Endothelial cell of umbilical vein (primary cell): Measurements from ENCODE around the gene SCAMP5. TPM values are rescaled to one million over a fixed set of nuclear protein-coding genes. Genes with fewer than 3 reads are reported as not detected.
A peak's percentile ranks its signal among the peaks of the same experiment; 100 is the strongest.

Source experiments
- BruUV-seq: library from RNA; stranded (reverse); fragments of 400-500 nt; replicated peaks from 2 replicates; lab custom pipeline; 2021; lab: Mats Ljungman, UMichigan
- CTCF ChIA-PET: fragments of 300-600, 350-600 bp; sonication (Branson Sonifier 250); formaldehyde crosslinking; loops from one replicate; lab custom pipeline; 2021; ENCODE audit warnings: antibody characterized with exemption, inconsistent platforms; lab: Charles Lee
- POLR2A ChIA-PET: fragments of 300-600, 350-600 bp; sonication (Branson Sonifier 250); formaldehyde crosslinking; loops from one replicate; lab custom pipeline; 2021; ENCODE audit warnings: antibody characterized with exemption, inconsistent platforms; lab: Charles Lee
- DNase-seq: peaks from one replicate; pipeline ENCODE4 v3.0.0-alpha.2; 2011; ENCODE audit warnings: low read depth, low spot score
- FAIRE-seq: peaks from 2 replicates; lab custom pipeline; 2011; peaks lifted over from hg19 to GRCh38; lab: Jason Lieb, UNC
- H2AFZ ChIP-seq: 2 replicates; pipeline ENCODE4 v1.6.0; 2012; ENCODE audit warnings: low read depth, low read length, control low read depth, inconsistent platforms
- H3K27ac ChIP-seq: 2 replicates; pipeline ENCODE4 v1.5.1; 2011; ENCODE audit warnings: low read depth, mild to moderate bottlenecking, control low read depth, low read length, moderate library complexity; ENCODE audit not compliant: insufficient read depth
- H3K27me3 ChIP-seq, 2 experiments: 2 replicates each; pipeline versions ENCODE4 v1.6.0 to v1.6.1; 2011; ENCODE audit warnings: low read length in 2 of 2, mixed read lengths in 1 of 2; ENCODE audit not compliant: control insufficient read depth in 2 of 2, insufficient read depth in 2 of 2
- H3K36me3 ChIP-seq, 2 experiments: 2 replicates in 1 of 2; 3 replicates in 1 of 2; pipeline ENCODE4 v1.5.1; 2011; ENCODE audit warnings: low read length in 2 of 2, mild to moderate bottlenecking in 1 of 2, moderate library complexity in 1 of 2; ENCODE audit not compliant: control insufficient read depth in 2 of 2, insufficient read depth in 2 of 2; ENCODE audit errors: extremely low read depth in 1 of 2
- H3K4me1 ChIP-seq: 3 replicates; pipeline ENCODE4 v1.5.1; 2011; ENCODE audit warnings: mild to moderate bottlenecking, low read length; ENCODE audit not compliant: control insufficient read depth, insufficient read depth; ENCODE audit errors: extremely low read depth
- H3K4me2 ChIP-seq: 2 replicates; pipeline ENCODE4 v1.6.1; 2011; ENCODE audit warnings: low read length, control low read depth, mixed read lengths; ENCODE audit not compliant: insufficient read depth
- H3K4me3 ChIP-seq, 3 experiments: fragments of 200-600 bp in 1 of 3; sonication (generic), shearing (Covaris generic) in 1 of 3; replicated peaks in 1 of 3; 2 replicates each; pipeline ENCODE4 v1.5.1; 2011 to 2016; ENCODE audit warnings: control low read depth in 3 of 3, low read length in 3 of 3, mild to moderate bottlenecking in 2 of 3, inconsistent platforms in 1 of 3, low read depth in 1 of 3, moderate library complexity in 1 of 3; ENCODE audit not compliant: insufficient read depth in 1 of 3
- H3K79me2 ChIP-seq: 2 replicates; pipeline ENCODE4 v1.6.0; 2012; ENCODE audit warnings: low read length, inconsistent platforms; ENCODE audit not compliant: control insufficient read depth, insufficient read depth
- H3K9ac ChIP-seq: replicated peaks from 2 replicates; pipeline ENCODE3; 2011; ENCODE audit warnings: low read length, control low read depth; ENCODE audit not compliant: insufficient read depth; ENCODE audit errors: extremely low read depth
- H3K9me1 ChIP-seq: replicated peaks from 3 replicates; pipeline ENCODE4 v1.6.0; 2011; ENCODE audit warnings: mild to moderate bottlenecking, low read length; ENCODE audit not compliant: control insufficient read depth, insufficient read depth; ENCODE audit errors: extremely low read depth
- H3K9me3 ChIP-seq: replicated peaks from 2 replicates; pipeline ENCODE4 v1.5.1; 2012; ENCODE audit warnings: low read length, inconsistent platforms; ENCODE audit not compliant: control insufficient read depth, insufficient read depth
- H4K20me1 ChIP-seq: replicated peaks from 2 replicates; pipeline ENCODE3; 2011; ENCODE audit warnings: mild to moderate bottlenecking, low read length; ENCODE audit not compliant: control insufficient read depth, insufficient read depth; ENCODE audit errors: extremely low read depth
- EZH2 ChIP-seq: IDR thresholded peaks from 2 replicates; pipeline ENCODE4 v1.6.1; 2012; ENCODE audit warnings: borderline replicate concordance, low read depth, mild to moderate bottlenecking, moderate library complexity, low read length, inconsistent platforms; ENCODE audit not compliant: severe bottlenecking
- FOS ChIP-seq: IDR thresholded peaks from 2 replicates; pipeline ENCODE4 v1.6.1; 2011; ENCODE audit warnings: mild to moderate bottlenecking, low read length, moderate library complexity, borderline replicate concordance; ENCODE audit not compliant: insufficient read depth
- GATA2 ChIP-seq: IDR thresholded peaks from 2 replicates; pipeline ENCODE4 v1.7.0; 2011; ENCODE audit warnings: low read depth, mild to moderate bottlenecking, moderate library complexity, mixed read lengths, low read length; ENCODE audit not compliant: insufficient read length, insufficient read depth
- JUN ChIP-seq: IDR thresholded peaks from 2 replicates; pipeline ENCODE4 v1.6.1; 2011; ENCODE audit warnings: borderline replicate concordance, low read depth; ENCODE audit not compliant: insufficient read length, insufficient read depth
- MYC ChIP-seq: IDR thresholded peaks from one replicate; pipeline ENCODE4 v1.6.1; 2011; ENCODE audit warnings: mild to moderate bottlenecking, low read depth, low read length
- POLR2A ChIP-seq: IDR thresholded peaks from 2 replicates; pipeline ENCODE4 v1.6.1; 2012; ENCODE audit warnings: low read depth, mild to moderate bottlenecking, control low read depth, low read length
- POLR2AphosphoS5 ChIP-seq: IDR thresholded peaks from 2 replicates; pipeline ENCODE4 v1.6.1; 2012; ENCODE audit warnings: low read depth, mild to moderate bottlenecking, control low read depth, low read length, moderate library complexity; ENCODE audit not compliant: insufficient read depth
- dilution Hi-C: fragments of 300-500 bp; cut with MboI; formaldehyde crosslinking; loops from one replicate; pipeline ENCODE4 v1.15.0; 2019; ENCODE audit warnings: low sequenced_read_pairs; ENCODE audit not compliant: extremely low pct_ligation_motif_present
- intact Hi-C: fragments of 100-400 bp; cut with micrococcal nuclease; formaldehyde crosslinking; loops from one replicate; pipeline ENCODE4 v1.10.0; 2022
- polyA plus RNA-seq, 4 experiments: library from polyadenylated mRNA; depleted of rRNA in 3 of 4; stranded (reverse) in 3 of 4; unstranded in 1 of 4; fragments of >200 nt; gene quantifications; 2 replicates each; pipeline versions ENCODE4 v1.2.1 to v1.2.3, GENCODE V29; 2011 to 2012; ENCODE audit warnings: missing spikeins in 1 of 4
- total RNA-seq: library from RNA; stranded (reverse); gene quantifications from 2 replicates; pipeline ENCODE4 v1.2.3, GENCODE V29; 2021
- TF ChIP-seq, protein P1 (sequence below), 2 donors: IDR thresholded peaks; 1 replicate in 1 of 2; 2 replicates in 1 of 2; pipeline ENCODE4 v1.5.1; 2011; ENCODE audit warnings: low read length in 2 of 2, mild to moderate bottlenecking in 2 of 2, moderate library complexity in 2 of 2, control low read depth in 1 of 2, inconsistent platforms in 1 of 2, low read depth in 1 of 2; ENCODE audit not compliant: insufficient read depth in 1 of 2; ENCODE audit errors: extremely low read depth in 1 of 2
- TF ChIP-seq, protein P2 (sequence below): IDR thresholded peaks from 2 replicates; pipeline ENCODE4 v1.6.1; 2011; ENCODE audit not compliant: insufficient read depth, insufficient read length

The SCAMP5 gene
- total and polyA plus RNA-seq, 2 donors (not counting 3 experiments of a cell fraction or from before 2014, with no cell fraction given), result 1.9 to 6.2 TPM

DNA sequence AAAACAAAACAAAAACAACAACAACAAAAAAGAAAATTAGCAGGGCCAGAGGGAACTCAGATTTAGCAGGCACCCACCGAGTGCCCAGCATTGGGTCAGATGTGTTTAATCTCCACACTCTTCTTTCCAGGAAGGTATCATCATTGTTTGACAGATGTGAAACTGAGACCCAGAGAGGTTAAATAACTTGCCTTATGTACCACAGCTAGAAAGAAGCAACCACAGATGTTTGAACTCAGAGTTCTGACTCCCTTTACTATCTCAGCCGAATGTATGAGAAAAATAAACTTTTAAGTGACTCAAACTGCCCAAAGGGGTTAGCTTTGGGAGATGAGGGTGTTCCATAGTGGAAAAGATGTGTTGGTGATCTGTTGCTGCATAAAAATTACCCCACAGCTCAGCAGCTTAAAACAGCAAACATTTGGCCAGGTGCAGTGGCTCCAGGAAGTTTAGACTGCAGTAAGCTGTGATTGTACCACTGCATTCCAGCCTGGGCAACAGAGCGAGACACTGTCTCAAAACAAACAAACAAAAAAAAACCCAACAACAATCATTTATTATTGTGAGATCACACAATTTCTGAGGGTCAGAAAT, 34.3 kb upstream of the SCAMP5 start:
- Histone ChIP-seq H3K27ac (peak overlapping the region; percentile 68), H3K79me2 (peaks cover under 1% of the 10 kb centered on the region), H3K4me2 (peak overlapping the region; percentile 54), H3K27me3 (peaks cover 0 to 3% of the 10 kb centered on the region in 2 experiments), H3K9me1 (no peaks in the 10 kb centered on the region), H3K9ac (peak overlapping the region; percentile 65), H4K20me1 (no peaks in the 10 kb centered on the region), H3K36me3 (no peaks in the 10 kb centered on the region), H3K4me3 (no peak overlapping the region), H3K4me1 (peaks cover 55% of the 10 kb centered on the region), H3K9me3 (no peaks in the 10 kb centered on the region), H2AFZ (peak overlapping the region; percentile 52)
- intact Hi-C loops (loop anchor here (1.0 to 5.0 kb wide), 2 partner anchors 27 to 491 kb away; partner anchors contain the start of gene SIN3A), dilution Hi-C loops (no loop called here)
- POLR2A ChIA-PET, result interaction anchor here (0.6 kb wide), 1 partner anchor 10 kb away, joined by 4 read pairs; no protein-coding TSS in a partner anchor
- no peak for DNase-seq
- TF ChIP-seq EZH2 (no peak), JUN (no peak), MYC (no peak), FOS (no peak), POLR2A (no peak), GATA2 (no peak), POLR2AphosphoS5 (no peak)
- TF ChIP-seq, protein P1, sequence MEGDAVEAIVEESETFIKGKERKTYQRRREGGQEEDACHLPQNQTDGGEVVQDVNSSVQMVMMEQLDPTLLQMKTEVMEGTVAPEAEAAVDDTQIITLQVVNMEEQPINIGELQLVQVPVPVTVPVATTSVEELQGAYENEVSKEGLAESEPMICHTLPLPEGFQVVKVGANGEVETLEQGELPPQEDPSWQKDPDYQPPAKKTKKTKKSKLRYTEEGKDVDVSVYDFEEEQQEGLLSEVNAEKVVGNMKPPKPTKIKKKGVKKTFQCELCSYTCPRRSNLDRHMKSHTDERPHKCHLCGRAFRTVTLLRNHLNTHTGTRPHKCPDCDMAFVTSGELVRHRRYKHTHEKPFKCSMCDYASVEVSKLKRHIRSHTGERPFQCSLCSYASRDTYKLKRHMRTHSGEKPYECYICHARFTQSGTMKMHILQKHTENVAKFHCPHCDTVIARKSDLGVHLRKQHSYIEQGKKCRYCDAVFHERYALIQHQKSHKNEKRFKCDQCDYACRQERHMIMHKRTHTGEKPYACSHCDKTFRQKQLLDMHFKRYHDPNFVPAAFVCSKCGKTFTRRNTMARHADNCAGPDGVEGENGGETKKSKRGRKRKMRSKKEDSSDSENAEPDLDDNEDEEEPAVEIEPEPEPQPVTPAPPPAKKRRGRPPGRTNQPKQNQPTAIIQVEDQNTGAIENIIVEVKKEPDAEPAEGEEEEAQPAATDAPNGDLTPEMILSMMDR (IDR thresholded peaks at IDR 0.05; ENCODE audit: extremely low read depth in 1 of 2, insufficient read depth in 1 of 2, low read depth in 1 of 2, low read length in 2 of 2), result no peak
- TF ChIP-seq, protein P2, sequence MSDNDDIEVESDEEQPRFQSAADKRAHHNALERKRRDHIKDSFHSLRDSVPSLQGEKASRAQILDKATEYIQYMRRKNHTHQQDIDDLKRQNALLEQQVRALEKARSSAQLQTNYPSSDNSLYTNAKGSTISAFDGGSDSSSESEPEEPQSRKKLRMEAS, result no peak
- CTCF ChIA-PET, result interaction anchor here (0.7 to 3.6 kb wide), 7 partner anchors 10 to 243 kb away, joined by 3 to 22 read pairs (median 4); partner anchors contain the start of gene SCAMP5
- TSS peak; percentile 66 for BruUV-seq
- no peak for FAIRE-seq
